Endodermal cell (in vitro differentiated cells): Measurements from ENCODE around the gene PRKACG. TPM values are rescaled to one million over a fixed set of nuclear protein-coding genes. Genes with fewer than 3 reads are reported as not detected.

Experiments
- DNase-seq: peaks from one replicate; pipeline ENCODE4 v3.0.0-alpha.2; 2017
- H3K27ac ChIP-seq: 2 replicates; pipeline ENCODE4 v1.5.1; 2013; ENCODE audit warnings: mild to moderate bottlenecking, low read depth, low read length, moderate library complexity
- H3K27me3 ChIP-seq: 2 replicates; pipeline ENCODE4 v1.6.1; 2013; ENCODE audit warnings: mild to moderate bottlenecking, low read length, moderate library complexity; ENCODE audit not compliant: insufficient read depth, control insufficient read depth, poor library complexity, severe bottlenecking
- H3K36me3 ChIP-seq: 2 replicates; pipeline ENCODE4 v1.7.0; 2013; ENCODE audit warnings: mild to moderate bottlenecking, low read length, moderate library complexity; ENCODE audit not compliant: control insufficient read depth, insufficient read depth
- H3K4me1 ChIP-seq: one replicate; pipeline ENCODE4 v1.7.0; 2013; ENCODE audit warnings: low read length; ENCODE audit not compliant: control insufficient read depth, insufficient read depth
- H3K4me3 ChIP-seq: 2 replicates; pipeline ENCODE4 v1.5.1; 2013; ENCODE audit warnings: mild to moderate bottlenecking, low read length, moderate library complexity
- H3K9ac ChIP-seq: 2 replicates; pipeline ENCODE4 v1.6.1; 2013; ENCODE audit warnings: mild to moderate bottlenecking, low read length, moderate library complexity; ENCODE audit not compliant: poor library complexity, severe bottlenecking; ENCODE audit errors: extremely low read depth
- H3K9me3 ChIP-seq: 2 replicates; pipeline ENCODE4 v1.6.1; 2013; ENCODE audit warnings: mild to moderate bottlenecking, low read length, moderate library complexity; ENCODE audit not compliant: control insufficient read depth
- H3K27ac Mint-ChIP-seq: 2 replicates; pipeline ENCODE4 v1.8.0; 2020; ENCODE audit warnings: mixed read lengths
- H3K27me3 Mint-ChIP-seq: 2 replicates; pipeline ENCODE4 v1.8.0; 2021; ENCODE audit warnings: mild to moderate bottlenecking, mixed read lengths; ENCODE audit not compliant: insufficient read depth
- H3K36me3 Mint-ChIP-seq: 2 replicates; pipeline ENCODE4 v1.8.0; 2020; ENCODE audit warnings: low read depth, mixed read lengths
- H3K4me1 Mint-ChIP-seq: 2 replicates; pipeline ENCODE4 v1.8.0; 2020; ENCODE audit warnings: mixed read lengths
- H3K4me3 Mint-ChIP-seq: 2 replicates; pipeline ENCODE4 v1.8.0; 2020; ENCODE audit warnings: mild to moderate bottlenecking, moderate library complexity, mixed read lengths
- H3K9me3 Mint-ChIP-seq: 2 replicates; pipeline ENCODE4 v1.8.0; 2020; ENCODE audit warnings: mild to moderate bottlenecking, mixed read lengths
- whole genome bisulfite sequencing, 2 experiments: methylation state at CpG; one replicate each; pipeline versions ENCODE4 v1.1.5 to v1.1.7; 2013; ENCODE audit warnings: missing lambda C conversion rate in 2 of 2, mixed read lengths in 1 of 2; ENCODE audit not compliant: insufficient coverage in 1 of 2, insufficient read length in 1 of 2; 5-methylcytosine and 5-hydroxymethylcytosine counted together
- total RNA-seq, 2 donors: library from RNA; stranded (reverse); fragmentation: NEBNext Ultra II Directional in 1 of 2; extraction: Animal tissue kit (Norgen Biotek cat#: 25700) in 1 of 2; gene quantifications; 2 replicates in 1 of 2; 3 replicates in 1 of 2; pipeline ENCODE4 v1.2.1, GENCODE V29; 2021
- TF ChIP-seq, protein P1 (sequence below): fragments of 200-600 bp; sonication (generic); conservative IDR thresholded peaks from 2 replicates; pipeline ENCODE4 v1.5.0; 2021; ENCODE audit warnings: antibody characterized with exemption, mild to moderate bottlenecking

PRKACG gene
- total RNA-seq, 2 donors from 2014 or later, result not detected

DNA sequence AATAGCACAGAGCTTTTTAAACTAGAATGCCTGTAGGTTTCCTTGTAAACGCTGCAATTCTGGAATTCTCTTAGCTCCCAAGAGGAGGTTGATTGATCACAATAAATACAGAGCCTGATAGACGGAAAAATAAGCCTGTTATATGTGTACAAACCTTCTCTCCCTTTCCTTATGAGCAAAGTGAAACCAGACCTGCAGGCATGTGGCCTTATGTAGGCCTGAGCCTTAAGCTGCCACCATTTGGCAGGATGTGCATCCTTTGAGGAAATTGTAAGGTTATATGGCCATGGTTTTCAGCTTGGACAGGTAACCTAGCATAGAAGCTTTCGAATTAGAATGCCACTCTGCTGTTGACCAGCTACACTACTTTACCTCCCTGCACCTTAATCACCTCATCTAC, 49.1 kb downstream of the PRKACG start:
- Histone ChIP-seq H3K27me3 (no peaks in the 10 kb centered on the region), H3K9ac (no peak overlapping the region), H3K27ac (no peak overlapping the region), H3K9me3 (peaks cover 6% of the 10 kb centered on the region), H3K4me1 (no peaks in the 10 kb centered on the region), H3K36me3 (peaks cover 15% of the 10 kb centered on the region), H3K4me3 (no peak overlapping the region)
- TF ChIP-seq, protein P1, sequence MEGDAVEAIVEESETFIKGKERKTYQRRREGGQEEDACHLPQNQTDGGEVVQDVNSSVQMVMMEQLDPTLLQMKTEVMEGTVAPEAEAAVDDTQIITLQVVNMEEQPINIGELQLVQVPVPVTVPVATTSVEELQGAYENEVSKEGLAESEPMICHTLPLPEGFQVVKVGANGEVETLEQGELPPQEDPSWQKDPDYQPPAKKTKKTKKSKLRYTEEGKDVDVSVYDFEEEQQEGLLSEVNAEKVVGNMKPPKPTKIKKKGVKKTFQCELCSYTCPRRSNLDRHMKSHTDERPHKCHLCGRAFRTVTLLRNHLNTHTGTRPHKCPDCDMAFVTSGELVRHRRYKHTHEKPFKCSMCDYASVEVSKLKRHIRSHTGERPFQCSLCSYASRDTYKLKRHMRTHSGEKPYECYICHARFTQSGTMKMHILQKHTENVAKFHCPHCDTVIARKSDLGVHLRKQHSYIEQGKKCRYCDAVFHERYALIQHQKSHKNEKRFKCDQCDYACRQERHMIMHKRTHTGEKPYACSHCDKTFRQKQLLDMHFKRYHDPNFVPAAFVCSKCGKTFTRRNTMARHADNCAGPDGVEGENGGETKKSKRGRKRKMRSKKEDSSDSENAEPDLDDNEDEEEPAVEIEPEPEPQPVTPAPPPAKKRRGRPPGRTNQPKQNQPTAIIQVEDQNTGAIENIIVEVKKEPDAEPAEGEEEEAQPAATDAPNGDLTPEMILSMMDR, result no peak
- H3K4me1 Mint-ChIP-seq, result peaks cover 7% of the 10 kb centered on the region
- no peaks in the 10 kb centered on the region for H3K9me3 Mint-ChIP-seq
- no peaks in the 10 kb centered on the region for H3K27me3 Mint-ChIP-seq
- H3K36me3 Mint-ChIP-seq, result no peaks in the 10 kb centered on the region
- no peak for DNase-seq
- WGBS, 2 experiments, result 89 to 94% methylated on average over 2 to 3 of the region's 3 CpGs
- H3K27ac Mint-ChIP-seq, result no peak overlapping the region
- no peak overlapping the region for H3K4me3 Mint-ChIP-seq

DNA sequence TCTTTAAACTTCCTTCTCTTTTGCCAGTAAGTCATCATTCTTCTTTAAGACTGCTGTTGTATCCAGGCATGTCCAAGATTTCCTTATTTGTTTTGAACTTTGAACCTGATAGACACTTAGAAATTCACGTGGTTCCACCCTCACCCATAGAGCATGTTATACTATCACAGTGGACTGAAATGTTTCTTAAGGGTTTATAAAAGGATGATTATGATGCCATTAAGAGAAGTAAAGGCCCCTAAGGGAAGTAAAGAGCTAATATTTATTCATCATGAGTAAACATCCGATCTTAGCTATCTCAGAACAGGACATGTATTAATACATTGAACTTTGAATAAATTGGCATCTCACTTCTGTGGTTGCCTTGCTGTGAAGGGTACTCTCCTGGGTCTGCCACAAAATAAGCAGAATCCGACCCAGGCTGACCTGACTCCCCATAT, 49.8 kb downstream of the PRKACG start:
- Mint-ChIP-seq H3K27ac (no peak overlapping the region), H3K4me1 (peaks cover 4% of the 10 kb centered on the region), H3K36me3 (no peaks in the 10 kb centered on the region), H3K27me3 (no peaks in the 10 kb centered on the region), H3K4me3 (no peak overlapping the region), H3K9me3 (no peaks in the 10 kb centered on the region)
- Histone ChIP-seq H3K4me3 (no peak overlapping the region), H3K27ac (no peak overlapping the region), H3K9ac (no peak overlapping the region), H3K36me3 (peaks cover 15% of the 10 kb centered on the region), H3K9me3 (peaks cover 10% of the 10 kb centered on the region), H3K27me3 (no peaks in the 10 kb centered on the region), H3K4me1 (no peaks in the 10 kb centered on the region)
- TF ChIP-seq, protein P1, result no peak
- DNase-seq, result no peak
- WGBS, 2 experiments, result 95 to 100% methylated on average over 1 to 3 of the region's 3 CpGs

DNA sequence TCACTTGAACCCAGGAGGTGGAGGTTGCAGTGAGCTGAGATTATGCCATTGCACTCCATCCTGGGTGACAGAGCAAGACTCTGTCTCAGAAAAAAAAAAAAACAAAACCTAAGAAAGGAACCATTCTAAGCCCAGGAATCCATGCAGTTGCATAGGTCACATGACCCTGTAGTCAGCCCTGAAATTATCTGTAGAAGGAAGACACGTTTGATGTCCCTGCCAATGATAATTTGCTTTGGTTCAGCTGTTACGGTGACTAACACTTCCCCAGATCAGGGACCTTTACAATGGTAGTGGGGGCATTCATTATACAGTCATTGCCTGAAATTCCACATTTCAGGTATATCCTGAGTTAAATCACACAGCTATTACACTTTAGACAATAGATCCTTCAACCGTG, 50.5 kb downstream of the PRKACG start:
- no peaks in the 10 kb centered on the region for H3K9me3 Mint-ChIP-seq
- DNase-seq, result no peak
- TF ChIP-seq, protein P1, result no peak
- peaks cover 10% of the 10 kb centered on the region for H3K9me3 ChIP-seq
- H3K27ac Mint-ChIP-seq, result no peak overlapping the region
- no peak overlapping the region for H3K4me3 Mint-ChIP-seq
- H3K27me3 Mint-ChIP-seq, result no peaks in the 10 kb centered on the region
- H3K4me3 ChIP-seq, result no peak overlapping the region
- H3K36me3 Mint-ChIP-seq, result no peaks in the 10 kb centered on the region
- no peaks in the 10 kb centered on the region for H3K4me1 ChIP-seq
- peaks cover 4% of the 10 kb centered on the region for H3K4me1 Mint-ChIP-seq
- peaks cover 15% of the 10 kb centered on the region for H3K36me3 ChIP-seq
- no peaks in the 10 kb centered on the region for H3K27me3 ChIP-seq
- no peak overlapping the region for H3K9ac ChIP-seq
- H3K27ac ChIP-seq, result no peak overlapping the region
- 89 to 96% methylated on average over 2 to 3 of the region's 3 CpGs for WGBS, 2 experiments

Other genes starting within 250 kb of the PRKACG start
- gene FXN, start 21.6 kb upstream of the PRKACG start, total RNA-seq, result 10 to 100 TPM; 33.0 to 34.1 TPM
- gene TJP2, start 160.2 kb upstream of the PRKACG start, total RNA-seq, result 10 to 100 TPM; 45.1 to 53.0 TPM